Measurements from ENCODE around the gene TAF1. TPM values are rescaled to one million over a fixed set of nuclear protein-coding genes. Genes with fewer than 3 reads are reported as not detected.

TAF1 gene
- total and polyA plus RNA-seq, 2 of the 8 experiments (the other 6 are each of a cell fraction or from before 2014, with no cell fraction given), result 6.3 to 30.2 TPM

GRCh38 chrX:71450433-71451106 is 84.4 kb downstream of the TAF1 start:
- Histone ChIP-seq H2BK15ac (ENCODE audit: low read length) (no peak overlapping the region), H3K4me1 (replicated peaks in 1 of 4; ENCODE audit: control insufficient read depth in 3 of 4, insufficient read depth in 4 of 4, low read length in 3 of 4) (no peaks in the 10 kb centered on the region), H3K18ac (ENCODE audit: extremely low read depth, low read length) (no peak overlapping the region), H3K23ac (ENCODE audit: insufficient read length) (no peak overlapping the region), H2AK5ac (ENCODE audit: low read depth, low read length) (no peak overlapping the region), H2BK12ac (ENCODE audit: low read depth, low read length) (no peak overlapping the region), H3K4me2 (ENCODE audit: insufficient read depth in 1 of 2, low read depth in 2 of 2, low read length in 2 of 2) (no peak overlapping the region), H2BK120ac (replicated peaks; ENCODE audit: low read depth, low read length) (no peak overlapping the region), H3K23me2 (ENCODE audit: low read depth, low read length) (no peaks in the 10 kb centered on the region), H3K56ac (replicated peaks; ENCODE audit: insufficient read length, low read depth, low read length) (no peak overlapping the region), H4K91ac (replicated peaks; ENCODE audit: insufficient read length, low read length) (no peak overlapping the region), H3K9me3 (ENCODE audit: insufficient read depth in 2 of 2, low read depth in 1 of 2, low read length in 1 of 2) (peaks cover 0 to 3% of the 10 kb centered on the region in 2 experiments; a peak in 1 of 4 replicates), H4K5ac (ENCODE audit: insufficient read length, low read depth, low read length) (no peak overlapping the region), H2BK5ac (ENCODE audit: low read depth, low read length) (no peak overlapping the region), H3K4me3 (ENCODE audit: extremely low read depth in 1 of 4, insufficient read depth in 2 of 4, low read depth in 3 of 4, low read length in 4 of 4) (no peak overlapping the region), H3K27me3 (replicated peaks in 1 of 4; ENCODE audit: control insufficient read depth in 3 of 4, extremely low read depth in 1 of 4, insufficient read depth in 3 of 4, low read length in 3 of 4) (no peaks in the 10 kb centered on the region), H4K8ac (ENCODE audit: extremely low read depth, insufficient read depth, low read length) (no peak overlapping the region), H3K27ac (ENCODE audit: low read depth, low read length) (no peak overlapping the region), H3K14ac (ENCODE audit: insufficient read length) (no peak overlapping the region), H2BK20ac (ENCODE audit: low read length) (no peak overlapping the region), H4K20me1 (replicated peaks in 1 of 2; ENCODE audit: control insufficient read depth in 1 of 2, insufficient read depth in 2 of 2, low read length in 2 of 2) (no peaks in the 10 kb centered on the region), H3K9ac (replicated peaks in 1 of 4; ENCODE audit: extremely low read depth in 1 of 4, low read depth in 3 of 4, low read length in 3 of 4) (no peak overlapping the region), H2AFZ (ENCODE audit: low read length) (no peak overlapping the region), H3K4ac (replicated peaks; ENCODE audit: insufficient read length, low read depth, low read length) (no peak overlapping the region), H3K79me2 (ENCODE audit: control insufficient read depth in 1 of 2, insufficient read depth in 2 of 2, low read length in 2 of 2) (no peaks in the 10 kb centered on the region), H3K36me3 (ENCODE audit: control insufficient read depth in 2 of 4, insufficient read depth in 4 of 4, low read length in 3 of 4) (peaks cover 0 to 10% (median 0%) of the 10 kb centered on the region in 4 experiments; a peak in 3 of 8 replicates), H3K79me1 (ENCODE audit: low read depth, low read length) (no peaks in the 10 kb centered on the region)
- WGBS, 2 experiments (ENCODE audit: extremely low coverage in 1 of 2, insufficient coverage in 1 of 2, insufficient read length in 1 of 2, insufficient replicate concordance in 2 of 2, low coverage in 1 of 2, low lambda C conversion rate in 2 of 2, missing lambda C conversion rate in 1 of 2), result 85% methylated on average over 2 of the region's 2 CpGs; no CpG with 5 or more reads in 1 of the 2 experiments
- ChIA-PET CTCF (ENCODE audit: partially characterized antibody) (no interaction called here), POLR2A (ENCODE audit: partially characterized antibody) (interaction anchor here (1.0 kb wide), 1 partner anchor 121 kb away, joined by 3 read pairs; no protein-coding TSS in a partner anchor)
- no peak for DNase-seq (ENCODE audit: low read depth in 1 of 2, low spot score in 2 of 2)
- FAIRE-seq, result no peak
- no peak for TF ChIP-seq SUZ12 (IDR thresholded peaks at IDR 0.05; ENCODE audit: low read length)
- TF ChIP-seq RNF2 (IDR thresholded peaks at IDR 0.05; ENCODE audit: borderline replicate concordance, low read depth, low read length, missing control alignments, poor library complexity, severe bottlenecking), result no peak
- TF ChIP-seq PHF8 (conservative IDR thresholded peaks at IDR 0.05; ENCODE audit: low read depth, low read length), result no peak
- TF ChIP-seq CEBPB (IDR thresholded peaks at IDR 0.05; ENCODE audit: low read depth, low read length), result no peak
- no peak for TF ChIP-seq FOSL1 (IDR thresholded peaks at IDR 0.05; ENCODE audit: insufficient read depth, low read depth, low read length)
- no peak for TF ChIP-seq EP300 (IDR thresholded peaks at IDR 0.05; ENCODE audit: borderline replicate concordance in 1 of 2, low read depth in 2 of 2, low read length in 2 of 2)
- TF ChIP-seq NANOG (IDR thresholded peaks at IDR 0.05; ENCODE audit: insufficient read depth, low read depth, low read length, poor library complexity, severe bottlenecking), result no peak
- no peak for TF ChIP-seq CBX5 (IDR thresholded peaks at IDR 0.05; ENCODE audit: low read depth, low read length)
- TF ChIP-seq SP2 (IDR thresholded peaks at IDR 0.05; ENCODE audit: low read length), result no peak
- no peak for TF ChIP-seq EGR1 (IDR thresholded peaks at IDR 0.05; ENCODE audit: borderline replicate concordance, low read depth, low read length)
- TF ChIP-seq SIX5 (IDR thresholded peaks at IDR 0.05; ENCODE audit: low read depth, low read length), result no peak
- no peak for TF ChIP-seq POU5F1 (IDR thresholded peaks at IDR 0.05; ENCODE audit: low read depth, low read length)
- no peak for TF ChIP-seq BCL11A (IDR thresholded peaks at IDR 0.05; ENCODE audit: low read depth in 2 of 2, low read length in 2 of 2)

All from H1 (cell line).